Lower lobe of right lung (tissue), 2 donors: ENCODE results near the gene OR6B1. TPM values are rescaled to one million over a fixed set of nuclear protein-coding genes. Genes with fewer than 3 reads are reported as not detected.

Source experiments
- ATAC-seq, 2 donors: fragments of 200-7000 bp; cut with Tn5 transposase; one replicate each; pipeline ENCODE4 v1.9.1; 2020 to 2022; ENCODE audit warnings: mild to moderate bottlenecking in 2 of 2, moderate library complexity in 2 of 2
- DNase-seq: peaks from one replicate; pipeline ENCODE4 v3.0.0-alpha.2; 2020
- H3K27ac ChIP-seq: fragments of 200-600 bp; one replicate; pipeline ENCODE4 v1.8.0; 2022
- H3K27me3 ChIP-seq: fragments of 200-600 bp; one replicate; pipeline ENCODE4 v1.8.0; 2022; ENCODE audit warnings: low read depth
- H3K36me3 ChIP-seq: fragments of 200-600 bp; one replicate; pipeline ENCODE4 v1.8.0; 2022; ENCODE audit warnings: mild to moderate bottlenecking
- H3K4me1 ChIP-seq: fragments of 200-600 bp; one replicate; pipeline ENCODE4 v1.8.0; 2022
- H3K4me3 ChIP-seq: fragments of 200-600 bp; one replicate; pipeline ENCODE4 v1.8.0; 2022; ENCODE audit warnings: mild to moderate bottlenecking
- H3K9me3 ChIP-seq: fragments of 200-600 bp; one replicate; pipeline ENCODE4 v1.8.0; 2022
- CTCF ChIP-seq: fragments of 200-600 bp; IDR thresholded peaks from one replicate; pipeline ENCODE4 v1.8.0; 2022; ENCODE audit warnings: antibody characterized with exemption, mild to moderate bottlenecking
- intact Hi-C: fragments of 100-400 bp; cut with DNase I; formaldehyde crosslinking; loops from one replicate; pipeline ENCODE4 v1.11.0; 2022
- total RNA-seq: library from RNA; stranded (reverse); fragmentation: NEBNext Ultra II Directional; extraction: Animal tissue kit (Norgen Biotek cat#: 25700); gene quantifications from one replicate; pipeline ENCODE4 v1.2.1, GENCODE V29; 2021
- donor health status: DM: no; HTN: yes; CAD: no; lungs with severe emphysema.

OR6B1 gene
- total RNA-seq, 1 donor from 2014 or later, result not detected

DNA sequence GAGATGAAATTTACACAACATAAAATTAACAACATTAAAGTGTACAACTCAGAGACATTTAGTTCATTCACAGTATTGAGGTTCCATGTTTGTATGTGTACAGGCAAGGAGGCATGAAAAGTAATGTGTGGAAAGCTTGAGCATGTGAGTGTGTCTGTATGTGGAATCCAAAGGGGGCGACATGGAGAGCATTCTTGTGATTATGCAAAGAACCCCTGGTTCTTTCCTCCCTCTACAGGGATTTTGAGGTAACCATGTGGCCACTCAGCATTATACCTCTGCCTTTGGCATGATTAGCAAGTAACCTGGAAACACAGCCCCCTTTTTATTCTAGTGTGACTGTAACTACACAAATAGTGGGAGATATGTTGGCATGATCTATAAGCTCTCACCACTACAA is 24.5 kb upstream of the OR6B1 start:
- no peaks in the 10 kb centered on the region for H3K9me3 ChIP-seq
- DNase-seq (no peak), ATAC-seq (no peak)
- intact Hi-C loops, result no loop called here
- H3K4me1 ChIP-seq, result no peaks in the 10 kb centered on the region
- H3K36me3 ChIP-seq, result no peaks in the 10 kb centered on the region
- H3K27me3 ChIP-seq, result no peaks in the 10 kb centered on the region
- H3K4me3 ChIP-seq, result no peak overlapping the region
- H3K27ac ChIP-seq, result no peak overlapping the region
- TF ChIP-seq CTCF, result no peak

DNA sequence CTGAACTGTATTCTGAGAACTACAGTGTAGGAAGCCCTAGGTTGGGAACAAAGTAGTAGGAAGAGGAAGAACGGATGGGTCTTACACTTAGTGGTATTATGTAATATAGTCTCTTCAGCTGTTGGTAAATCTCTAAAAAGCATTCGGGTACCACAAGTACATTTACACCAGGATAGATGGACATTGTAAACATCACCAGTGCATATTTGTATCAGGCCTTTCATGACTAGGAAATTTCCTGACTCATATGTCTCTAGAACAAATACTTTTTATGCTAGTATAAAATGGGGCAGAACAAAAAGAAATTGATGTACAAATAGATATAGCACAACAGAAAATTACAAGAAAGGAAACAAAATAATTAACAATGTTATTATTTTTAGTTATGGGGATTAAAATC is 21.5 kb upstream of the OR6B1 start:
- H3K4me1 ChIP-seq, result no peaks in the 10 kb centered on the region
- no peak for DNase-seq
- H3K27ac ChIP-seq, result no peak overlapping the region
- no peak for ATAC-seq
- H3K27me3 ChIP-seq, result no peaks in the 10 kb centered on the region
- H3K9me3 ChIP-seq, result no peaks in the 10 kb centered on the region
- intact Hi-C loops, result no loop called here
- no peaks in the 10 kb centered on the region for H3K36me3 ChIP-seq
- no peak overlapping the region for H3K4me3 ChIP-seq
- no peak for TF ChIP-seq CTCF

DNA sequence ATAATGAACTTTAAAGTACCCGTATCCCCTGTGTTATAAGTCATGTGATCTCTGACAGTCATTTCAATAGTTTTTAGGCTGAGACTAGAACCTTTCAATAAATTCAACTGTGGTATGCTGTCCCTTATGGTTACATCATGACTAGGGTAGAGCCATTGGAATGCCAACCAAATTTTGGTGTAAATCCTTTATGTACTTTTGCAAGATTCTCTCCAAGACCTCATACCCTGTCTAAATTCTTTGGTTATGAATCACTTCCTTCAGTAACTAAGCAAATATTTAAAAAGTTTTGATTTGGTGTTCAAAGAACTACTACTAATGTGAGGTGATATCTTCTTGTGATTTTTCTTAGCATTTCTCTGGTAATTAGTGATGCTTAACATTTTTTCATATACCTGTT is 20.8 kb upstream of the OR6B1 start:
- Histone ChIP-seq H3K27me3 (no peaks in the 10 kb centered on the region), H3K4me3 (no peak overlapping the region), H3K4me1 (no peaks in the 10 kb centered on the region), H3K36me3 (no peaks in the 10 kb centered on the region), H3K27ac (no peak overlapping the region), H3K9me3 (no peaks in the 10 kb centered on the region)
- intact Hi-C loops, result no loop called here
- no peak for DNase-seq
- TF ChIP-seq CTCF, result no peak
- no peak for ATAC-seq

DNA sequence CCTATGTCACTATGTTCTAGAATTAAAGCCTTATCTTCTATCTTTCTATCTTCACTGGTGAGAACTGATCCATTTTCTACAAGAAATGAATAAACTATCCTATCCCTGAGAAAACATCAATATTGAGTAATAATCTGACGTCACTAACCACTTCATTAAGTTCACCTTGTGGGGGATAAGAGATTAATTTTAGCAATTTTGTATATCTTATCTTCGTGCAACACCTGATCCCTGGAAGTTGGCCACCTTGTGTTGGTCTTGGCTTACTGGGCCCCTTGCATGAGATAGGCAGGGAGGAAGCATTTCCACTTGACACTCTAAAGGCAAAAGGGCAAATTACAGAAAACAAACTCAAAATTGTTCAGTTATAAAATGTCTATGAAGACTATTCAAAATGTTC is 20.1 kb upstream of the OR6B1 start:
- no peak overlapping the region for H3K27ac ChIP-seq
- TF ChIP-seq CTCF, result no peak
- H3K4me3 ChIP-seq, result no peak overlapping the region
- intact Hi-C loops, result no loop called here
- no peaks in the 10 kb centered on the region for H3K36me3 ChIP-seq
- no peaks in the 10 kb centered on the region for H3K9me3 ChIP-seq
- DNase-seq, result no peak
- ATAC-seq, result no peak
- H3K4me1 ChIP-seq, result no peaks in the 10 kb centered on the region
- H3K27me3 ChIP-seq, result no peaks in the 10 kb centered on the region

GRCh38 chr7:143980746-143981510 is 19.2 kb upstream of the OR6B1 start:
- no peaks in the 10 kb centered on the region for H3K9me3 ChIP-seq
- no peaks in the 10 kb centered on the region for H3K27me3 ChIP-seq
- no peak overlapping the region for H3K4me3 ChIP-seq
- ATAC-seq (no peak), DNase-seq (no peak)
- no peak for TF ChIP-seq CTCF
- H3K36me3 ChIP-seq, result no peaks in the 10 kb centered on the region
- no peaks in the 10 kb centered on the region for H3K4me1 ChIP-seq
- intact Hi-C loops, result no loop called here
- no peak overlapping the region for H3K27ac ChIP-seq
